Stimulated activated CD4-positive, alpha-beta T cell treated with anti-CD3 and anti-CD28 coated beads, Interleukin-2, amount 100 ng/mL, for 48 hours (primary cell): ENCODE measurements around the gene CMTM3.
"Not testable (repeated sequence)": the region's sequence is repeated elsewhere in the genome, so short reads cannot be mapped to it uniquely, and the experiment has no call there.

Experiments used
- DNase-seq, 2 donors: peaks; one replicate each; pipeline ENCODE4 v3.0.0-alpha.2; 2020

Gene CMTM3

DNA sequence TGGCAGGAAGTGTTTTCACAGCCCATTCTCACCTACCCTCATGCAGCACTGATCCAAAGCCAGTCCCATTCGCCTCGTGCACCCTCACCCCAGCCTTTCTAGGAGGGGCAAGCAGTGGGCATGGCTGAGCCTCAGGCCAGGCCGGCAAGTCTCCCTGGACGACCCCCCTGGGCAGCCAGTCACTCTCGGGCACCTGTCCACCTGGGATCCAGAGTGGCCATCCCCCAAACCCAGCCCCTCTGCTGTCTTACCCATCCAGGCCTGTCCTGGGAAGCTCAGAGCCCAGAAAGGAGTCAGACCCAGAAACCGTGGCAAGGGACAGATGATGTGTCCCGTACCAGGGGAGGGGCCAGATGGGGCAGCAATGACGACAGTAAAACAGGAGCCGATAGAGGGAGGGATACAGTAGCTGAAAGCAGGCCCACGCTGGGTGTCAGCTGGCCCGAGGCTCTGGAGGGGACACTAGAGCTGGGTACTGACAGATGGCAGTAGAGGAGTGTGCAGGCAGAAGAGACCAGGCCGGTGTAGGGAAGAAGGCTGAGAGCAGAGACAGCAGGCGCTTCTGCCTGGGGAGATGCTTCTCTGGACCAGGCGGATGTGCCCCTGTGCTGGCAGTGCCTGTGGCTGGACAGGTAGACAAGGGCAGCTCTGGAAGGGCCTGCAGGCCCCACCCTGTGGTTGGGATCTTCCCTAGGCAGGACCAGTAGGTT, 5.8 kb downstream of the CMTM3 start:
- DNase-seq: no peak

DNA sequence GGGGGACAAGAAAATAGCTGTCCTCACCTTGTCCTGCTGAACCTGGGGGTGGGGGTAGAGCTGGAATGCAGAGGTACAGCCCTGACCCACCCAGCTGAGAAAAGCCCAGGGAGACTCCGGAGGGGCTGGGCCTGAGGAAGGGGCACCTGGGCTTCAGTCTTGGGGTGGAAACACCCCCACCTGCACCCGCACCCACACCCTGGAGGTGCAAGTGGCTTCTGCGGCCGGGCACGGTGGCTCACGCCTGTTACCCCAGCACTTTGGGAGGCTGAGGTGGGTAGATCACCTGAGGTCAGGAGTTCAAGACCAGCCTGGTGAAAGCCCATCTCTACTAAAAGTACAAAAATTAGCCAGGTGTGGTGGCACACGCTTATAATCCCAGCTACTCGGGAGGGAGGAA, 7.4 kb downstream of the CMTM3 start:
- DNase-seq: not testable (repeated sequence)

DNA sequence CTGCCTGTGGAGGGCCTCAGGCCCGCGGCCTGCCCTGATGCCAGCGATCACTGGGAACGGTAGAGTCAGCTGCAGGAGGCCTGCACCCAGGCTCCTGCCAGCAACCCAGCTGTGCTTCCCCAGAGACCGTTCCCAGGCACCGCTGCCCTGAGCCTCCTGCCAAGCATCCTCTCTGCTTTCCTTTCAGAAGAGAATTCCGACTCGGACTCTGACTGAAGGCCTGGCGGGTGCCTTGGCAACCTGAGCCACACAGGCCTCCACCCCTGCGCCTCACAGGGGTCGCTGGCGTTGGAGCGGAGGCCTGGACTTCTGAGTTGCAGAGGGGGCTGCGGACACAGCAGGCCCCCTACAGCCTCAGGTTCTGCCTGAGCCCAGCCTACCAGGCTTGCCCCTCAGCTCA, 7.9 kb downstream of the CMTM3 start:
- DNase-seq: no peak

DNA sequence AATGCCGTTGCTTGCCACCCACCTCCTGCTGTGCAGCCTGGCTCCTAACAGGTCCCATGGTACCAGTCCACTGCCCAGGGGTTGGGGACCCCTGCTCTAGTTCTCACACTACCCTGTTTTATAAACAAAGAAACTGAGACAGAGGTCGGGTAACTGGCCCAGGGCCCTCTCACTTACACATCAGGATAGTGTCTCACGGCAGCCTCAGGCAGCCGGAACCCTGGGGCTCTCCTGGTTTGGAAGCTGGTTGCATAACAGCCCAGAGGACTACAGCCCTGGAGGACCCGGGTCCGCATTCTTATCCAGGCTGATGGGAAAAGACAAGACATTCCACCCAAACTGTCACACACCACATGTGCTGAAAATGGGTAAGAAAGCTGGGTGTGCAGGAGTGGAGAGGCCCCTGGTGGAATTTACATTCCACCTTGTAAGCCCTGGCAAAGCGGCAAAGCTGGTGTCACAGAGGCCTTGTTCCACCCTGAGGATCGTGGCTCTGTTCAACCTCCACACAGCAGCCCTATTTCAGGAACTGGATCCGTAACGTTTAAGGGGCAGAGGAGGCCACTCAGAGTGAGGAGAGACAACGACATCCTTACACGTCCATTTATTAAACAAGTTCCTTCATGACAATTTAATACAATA, 9.8 kb downstream of the CMTM3 start:
- no peak for DNase-seq

GRCh38 chr16:66616169-66616568, 11.7 kb downstream of the CMTM3 start:
- no peak for DNase-seq

- no peak for DNase-seq
These were observed 12.1 kb downstream of the CMTM3 start for GRCh38 chr16:66616592-66616991.

DNA sequence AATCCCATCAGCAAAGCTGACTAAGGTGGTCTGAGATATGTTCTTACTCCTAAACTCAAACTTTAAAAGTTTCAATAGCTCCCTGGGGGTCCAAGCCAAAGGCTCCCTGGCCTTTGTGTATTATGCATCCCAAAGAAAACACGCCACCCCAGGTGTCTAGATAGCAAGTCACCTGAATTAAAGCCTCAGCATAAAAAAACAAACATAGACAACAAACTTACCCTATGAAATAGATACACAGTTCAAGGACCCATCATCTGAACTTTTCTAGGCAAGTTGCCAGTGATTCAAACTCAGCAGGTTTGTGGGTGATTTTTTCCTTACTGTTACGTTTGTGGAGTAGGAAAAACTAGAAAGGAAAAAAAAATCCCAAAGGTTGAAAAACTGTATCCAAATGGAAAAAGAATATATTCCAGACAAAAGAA, 12.5 kb downstream of the CMTM3 start:
- no peak for DNase-seq

- no peak for DNase-seq
These were observed 13.2 kb downstream of the CMTM3 start for GRCh38 chr16:66617728-66618127.

DNA sequence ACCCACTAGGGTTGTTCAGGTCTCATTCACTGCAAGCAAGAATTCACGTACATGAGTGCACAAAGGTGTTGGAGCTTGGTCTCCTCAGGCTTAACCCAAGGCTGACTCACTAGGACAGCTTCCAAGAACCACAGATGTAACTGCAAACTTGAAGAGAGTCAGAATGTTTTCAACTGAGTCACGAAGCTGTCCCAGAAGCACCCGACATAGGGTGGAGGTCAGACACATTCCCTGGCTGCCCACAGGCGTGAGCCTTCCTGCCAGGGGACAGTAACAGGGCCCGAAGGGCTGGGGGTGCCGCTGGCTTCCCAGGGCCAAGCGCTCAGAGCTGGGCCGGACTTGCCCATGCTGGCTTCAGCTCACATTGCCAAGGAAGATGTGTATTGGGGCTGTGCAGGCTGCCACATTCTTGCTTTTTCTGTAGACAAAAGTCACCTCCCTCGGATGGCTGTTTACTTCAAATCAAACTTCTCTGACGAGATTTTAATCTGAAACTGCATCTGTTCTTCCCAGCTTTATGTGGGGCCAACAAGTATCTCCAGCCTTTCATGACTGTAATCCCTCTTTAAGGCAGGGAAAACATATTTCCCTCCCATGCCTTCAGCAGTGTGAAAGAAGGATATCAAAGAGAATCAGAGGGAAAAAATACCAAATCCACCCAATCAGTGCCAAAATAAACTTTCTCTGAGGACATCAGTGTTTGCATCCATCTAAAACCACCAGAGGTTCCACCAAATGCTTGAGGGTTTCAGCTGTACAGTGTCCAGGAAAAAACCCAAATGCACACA, 14.3 kb downstream of the CMTM3 start:
- no peak for DNase-seq

GRCh38 chr16:66619534-66620428, 15.3 kb downstream of the CMTM3 start:
- DNase-seq: no peak

- no peak for DNase-seq
These were observed 15.9 kb downstream of the CMTM3 start for GRCh38 chr16:66620429-66620795.

DNA sequence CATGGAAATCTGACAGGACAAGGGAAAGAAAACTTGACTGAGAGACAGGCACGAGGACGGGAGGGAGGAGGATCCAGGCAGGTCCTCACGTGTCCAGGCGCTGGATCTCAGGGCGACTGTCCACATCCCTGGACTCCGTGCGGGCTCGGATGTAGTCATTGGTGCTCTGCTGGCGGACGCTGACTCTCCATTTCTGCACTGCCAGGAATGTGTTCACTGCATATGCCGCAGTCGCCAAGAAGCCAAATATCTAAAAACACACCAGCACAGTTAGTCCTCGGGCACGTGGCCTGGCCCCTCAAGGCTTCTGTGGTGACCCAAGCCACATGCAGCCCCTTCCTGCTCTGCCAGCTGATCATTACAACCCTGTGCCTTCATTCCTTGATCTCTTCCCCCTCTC, 17.5 kb downstream of the CMTM3 start:
- DNase-seq: no peak

GRCh38 chr16:66622863-66623262, 18.4 kb downstream of the CMTM3 start:
- DNase-seq: no peak

GRCh38 chr16:66623755-66624154, 19.3 kb downstream of the CMTM3 start:
- no peak for DNase-seq

DNA sequence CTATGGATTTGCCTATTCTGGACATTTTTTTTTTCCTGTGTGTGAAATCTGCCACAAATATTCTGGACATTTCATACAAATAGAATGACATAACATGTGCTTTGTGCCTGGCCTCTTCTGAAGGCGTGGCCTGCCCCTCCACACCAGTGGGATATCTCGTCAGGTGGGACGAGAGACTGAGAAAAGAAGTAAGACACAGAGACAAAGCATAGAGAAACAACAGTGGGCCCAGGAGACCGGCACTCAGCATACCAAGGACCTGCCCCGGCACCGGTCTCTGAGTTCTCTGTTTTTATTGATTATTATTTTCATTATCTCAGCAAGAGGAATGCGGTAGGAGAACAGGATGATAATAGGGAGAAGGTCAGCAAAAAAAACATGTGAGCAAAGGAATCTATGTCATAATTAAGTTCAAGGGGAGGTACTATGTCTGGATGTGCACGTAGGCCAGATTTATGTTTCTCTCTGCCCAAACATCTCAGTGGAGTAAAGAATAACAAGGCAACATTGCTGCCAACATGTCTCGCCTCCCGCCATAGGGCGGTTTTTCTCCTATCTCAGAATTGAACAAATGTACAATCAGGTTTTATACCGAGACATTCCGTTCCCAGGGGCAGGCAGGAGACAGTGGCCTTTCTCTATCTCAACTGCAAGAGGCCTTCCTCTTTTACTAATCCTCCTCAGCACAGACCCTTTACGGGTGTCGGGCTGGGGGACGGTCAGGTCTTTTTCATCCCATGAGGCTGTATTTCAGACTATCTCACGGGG, 23.3 kb downstream of the CMTM3 start:
- DNase-seq: not testable (repeated sequence)

GRCh38 chr16:66629856-66630255, 25.4 kb downstream of the CMTM3 start:
- DNase-seq: no peak

GRCh38 chr16:66630561-66631260, 26.2 kb downstream of the CMTM3 start:
- not testable (repeated sequence) for DNase-seq

GRCh38 chr16:66631558-66631957, 27.1 kb downstream of the CMTM3 start:
- DNase-seq: not testable (repeated sequence)

GRCh38 chr16:66634527-66635196, 30.2 kb downstream of the CMTM3 start:
- DNase-seq: no peak

- no peak for DNase-seq
These were observed 30.9 kb downstream of the CMTM3 start for GRCh38 chr16:66635406-66635805.

DNA sequence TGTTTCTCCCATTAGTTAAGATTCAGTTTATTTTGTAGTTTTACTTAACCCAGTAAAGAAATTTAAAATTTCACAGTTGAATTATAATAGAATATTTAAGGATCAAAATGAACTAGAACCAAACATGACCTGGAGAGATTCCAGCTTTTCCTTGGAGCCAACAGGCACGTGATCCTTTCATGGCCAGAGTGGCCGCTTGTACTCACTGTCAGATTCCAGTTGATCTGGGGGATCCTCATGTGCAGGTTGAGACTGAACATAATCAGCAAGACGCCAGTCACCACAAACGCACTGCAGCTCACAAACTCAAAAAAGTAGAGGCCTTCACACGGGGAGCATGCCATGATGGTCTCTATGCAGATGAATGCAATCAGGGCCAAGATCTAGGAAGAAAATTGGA, 31.7 kb downstream of the CMTM3 start:
- DNase-seq: no peak
